SJCRH30 (cell line): Measurements from ENCODE around the gene COLGALT1. TPM values are rescaled to one million over a fixed set of nuclear protein-coding genes. Genes with fewer than 3 reads are reported as not detected.
"Not testable (repeated sequence)": the region's sequence is repeated elsewhere in the genome, so short reads cannot be mapped to it uniquely, and the experiment has no call there.

Experiments used
- DNase-seq, 2 experiments: peaks; one replicate each; pipeline ENCODE4 v3.0.0-alpha.2; 2015 to 2020
- H3K27ac ChIP-seq: fragments of 250-450 bp; sonication (Bioruptor Pico); 2 replicates; pipeline ENCODE4 v1.5.1; 2020; ENCODE audit warnings: mild to moderate bottlenecking, moderate library complexity
- H3K27me3 ChIP-seq: fragments of 250-450 bp; sonication (Bioruptor Pico); 2 replicates; pipeline ENCODE4 v1.5.1; 2020; ENCODE audit warnings: mild to moderate bottlenecking, moderate library complexity
- H3K36me3 ChIP-seq: fragments of 250-450 bp; sonication (Bioruptor Pico); 2 replicates; pipeline ENCODE4 v1.5.1; 2020; ENCODE audit warnings: mild to moderate bottlenecking, moderate library complexity
- H3K4me1 ChIP-seq: fragments of 250-450 bp; sonication (Bioruptor Pico); 2 replicates; pipeline ENCODE4 v1.5.1; 2020; ENCODE audit warnings: mild to moderate bottlenecking, moderate library complexity
- H3K4me3 ChIP-seq: fragments of 250-450 bp; sonication (Bioruptor Pico); 2 replicates; pipeline ENCODE4 v1.5.1; 2020; ENCODE audit warnings: mild to moderate bottlenecking, moderate library complexity
- H3K9me3 ChIP-seq: fragments of 250-450 bp; sonication (Bioruptor Pico); replicated peaks from 2 replicates; pipeline ENCODE4 v1.5.1; 2020; ENCODE audit warnings: mild to moderate bottlenecking, moderate library complexity
- total RNA-seq: library from RNA; depleted of rRNA; stranded (reverse); fragments of >200 nt; shearing (Covaris generic); gene quantifications from 2 replicates; pipeline ENCODE4 v1.2.3, GENCODE V29; 2014

Gene COLGALT1
- total RNA-seq, 1 experiment from 2014 or later: 117 TPM

DNA sequence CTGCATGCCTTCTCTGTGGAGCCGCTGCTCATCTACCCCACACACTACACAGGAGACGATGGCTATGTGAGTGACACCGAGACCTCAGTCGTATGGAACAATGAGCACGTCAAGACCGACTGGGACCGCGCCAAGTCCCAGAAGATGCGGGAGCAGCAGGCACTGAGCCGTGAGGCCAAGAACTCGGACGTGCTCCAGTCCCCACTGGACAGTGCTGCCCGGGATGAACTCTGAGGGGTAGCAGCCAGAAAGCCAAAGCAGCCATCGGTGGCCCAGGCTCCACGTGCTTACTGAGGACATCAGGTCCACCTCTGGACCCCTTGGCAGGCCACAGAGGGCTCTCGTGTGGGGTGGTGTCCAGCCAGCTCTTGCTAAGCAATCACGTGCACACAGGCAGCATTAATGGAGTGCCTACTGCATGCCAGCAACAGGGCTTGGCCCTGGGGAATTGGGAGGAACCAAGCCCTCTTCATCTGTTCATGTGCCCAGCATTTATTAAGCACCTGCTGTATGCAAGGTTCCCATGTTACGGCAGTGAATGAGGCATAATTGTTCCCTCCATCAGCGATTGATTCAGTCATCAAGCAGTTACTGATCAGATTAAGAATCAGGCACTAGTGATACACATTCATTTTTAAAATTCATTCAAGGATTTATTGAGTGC is 25.9 kb downstream of the COLGALT1 start:
- Histone ChIP-seq H3K36me3 (peaks cover 46% of the 10 kb centered on the region), H3K4me1 (no peaks in the 10 kb centered on the region), H3K4me3 (no peak overlapping the region), H3K27ac (no peak overlapping the region), H3K27me3 (no peaks in the 10 kb centered on the region), H3K9me3 (no peaks in the 10 kb centered on the region)
- DNase-seq: no peak

DNA sequence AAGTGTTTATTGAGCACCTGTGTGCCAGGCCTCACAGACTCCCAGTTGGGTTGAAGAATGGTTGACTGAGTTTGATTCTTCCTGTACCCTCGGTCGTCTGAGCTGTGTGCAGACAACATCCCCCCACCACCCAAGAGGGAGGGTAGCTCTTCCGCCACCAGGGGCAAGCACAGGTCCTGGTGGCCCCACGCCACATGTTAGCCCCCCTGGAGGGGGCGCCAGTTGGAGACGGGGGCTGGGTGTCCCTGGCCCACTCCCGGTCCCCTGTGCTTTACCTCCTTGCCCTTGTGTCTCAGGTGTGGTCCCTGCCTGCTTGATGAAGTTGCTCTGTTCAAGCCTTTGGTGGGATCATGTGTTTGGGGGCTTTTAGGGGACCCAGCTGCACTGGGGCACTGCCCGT is 27.2 kb downstream of the COLGALT1 start:
- Histone ChIP-seq H3K27ac (no peak overlapping the region), H3K4me3 (no peak overlapping the region), H3K27me3 (no peaks in the 10 kb centered on the region), H3K4me1 (no peaks in the 10 kb centered on the region), H3K9me3 (no peaks in the 10 kb centered on the region), H3K36me3 (peaks cover 44% of the 10 kb centered on the region)
- no peak for DNase-seq

DNA sequence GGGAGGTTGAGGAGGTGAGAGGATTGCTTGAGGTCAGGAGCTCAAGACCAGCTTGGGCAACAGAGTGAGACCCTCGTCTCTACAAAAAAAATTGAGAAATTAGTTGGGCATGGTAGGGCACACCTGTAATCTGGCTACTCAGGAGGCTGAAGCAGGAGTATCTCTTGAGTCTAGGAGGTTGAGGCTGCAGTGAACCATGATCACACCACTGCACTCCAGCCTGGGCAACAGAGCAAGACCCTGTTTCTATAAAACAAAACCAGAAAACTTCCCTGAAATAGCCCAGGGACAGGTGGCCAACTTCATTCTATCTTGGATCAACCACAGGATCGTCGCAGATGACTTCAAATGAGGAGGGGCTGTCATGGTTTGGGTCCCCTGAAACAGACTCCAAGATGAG is 28.7 kb downstream of the COLGALT1 start:
- no peaks in the 10 kb centered on the region for H3K4me1 ChIP-seq
- H3K27me3 ChIP-seq: no peaks in the 10 kb centered on the region
- H3K27ac ChIP-seq: no peak overlapping the region
- DNase-seq: no peak
- H3K9me3 ChIP-seq: no peaks in the 10 kb centered on the region
- H3K4me3 ChIP-seq: no peak overlapping the region
- peaks cover 32% of the 10 kb centered on the region for H3K36me3 ChIP-seq

DNA sequence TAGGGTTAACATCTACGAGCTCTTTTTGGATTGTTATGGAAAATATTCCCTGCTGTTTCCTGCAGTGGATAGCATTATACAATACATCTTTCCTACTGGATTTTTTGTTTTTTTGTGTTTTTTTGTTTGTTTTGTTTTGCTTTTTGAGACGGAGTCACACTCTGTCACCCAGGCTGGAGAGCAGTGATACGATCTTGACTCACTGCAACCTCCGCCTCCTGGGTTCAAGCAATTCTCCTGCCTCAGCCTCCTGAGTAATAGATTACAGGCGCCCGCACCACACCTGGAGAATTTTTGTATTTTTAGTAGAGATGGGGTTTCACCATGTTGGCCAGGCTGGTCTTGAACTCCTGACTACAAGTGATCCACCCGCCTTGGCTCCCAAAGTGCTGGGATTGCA is 29.9 kb downstream of the COLGALT1 start:
- H3K4me1 ChIP-seq, DNase-seq, H3K27me3 ChIP-seq, H3K9me3 ChIP-seq, H3K4me3 ChIP-seq, H3K27ac ChIP-seq: not testable (repeated sequence)
- H3K36me3 ChIP-seq: peaks cover 25% of the 10 kb centered on the region

DNA sequence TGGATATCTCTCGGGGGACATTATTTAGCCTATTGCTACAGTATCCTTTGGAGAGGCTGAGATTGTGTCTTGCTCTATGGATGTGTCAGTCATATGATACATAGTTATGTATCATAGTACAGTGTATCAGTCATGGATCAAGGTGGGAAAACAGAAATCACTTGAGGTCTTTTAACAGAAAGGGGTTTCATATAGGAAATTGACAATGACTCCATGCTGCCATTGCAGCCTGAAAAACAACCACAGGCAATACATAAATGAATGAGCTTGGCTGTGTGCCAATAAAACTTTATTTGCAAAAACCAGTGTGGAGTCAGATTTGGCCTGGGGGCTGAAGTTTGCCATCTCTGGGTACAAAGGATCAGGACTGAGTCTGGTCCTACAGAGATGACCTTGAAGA is 35.4 kb downstream of the COLGALT1 start:
- no peaks in the 10 kb centered on the region for H3K36me3 ChIP-seq
- H3K4me1 ChIP-seq: no peaks in the 10 kb centered on the region
- DNase-seq: no peak
- H3K27me3 ChIP-seq: peaks cover 7% of the 10 kb centered on the region; the same call in 1 of the 2 replicates
- no peaks in the 10 kb centered on the region for H3K9me3 ChIP-seq
- H3K4me3 ChIP-seq: no peak overlapping the region
- no peak overlapping the region for H3K27ac ChIP-seq

DNA sequence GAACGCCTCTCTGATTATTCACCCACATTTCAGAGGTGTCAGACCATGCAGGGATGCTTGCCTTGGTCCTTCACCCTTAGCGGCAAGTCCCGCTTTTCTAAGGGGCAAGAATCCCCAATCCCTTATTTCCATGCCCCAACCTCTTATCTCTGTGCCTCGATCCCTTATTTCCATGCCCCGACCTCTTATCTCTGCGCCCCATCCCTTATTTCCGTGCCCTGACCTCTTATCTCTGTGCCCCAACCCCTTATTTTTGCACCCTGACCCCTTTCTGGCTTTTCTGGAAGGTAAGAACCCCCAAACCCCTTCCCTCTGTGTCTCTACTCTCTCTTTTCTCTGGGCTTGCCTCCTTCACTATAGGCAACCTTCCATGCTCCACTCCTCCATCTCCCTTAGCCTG is 38.8 kb downstream of the COLGALT1 start:
- not testable (repeated sequence) for H3K27me3 ChIP-seq, H3K9me3 ChIP-seq, H3K4me3 ChIP-seq, H3K4me1 ChIP-seq, H3K27ac ChIP-seq, DNase-seq, H3K36me3 ChIP-seq

DNA sequence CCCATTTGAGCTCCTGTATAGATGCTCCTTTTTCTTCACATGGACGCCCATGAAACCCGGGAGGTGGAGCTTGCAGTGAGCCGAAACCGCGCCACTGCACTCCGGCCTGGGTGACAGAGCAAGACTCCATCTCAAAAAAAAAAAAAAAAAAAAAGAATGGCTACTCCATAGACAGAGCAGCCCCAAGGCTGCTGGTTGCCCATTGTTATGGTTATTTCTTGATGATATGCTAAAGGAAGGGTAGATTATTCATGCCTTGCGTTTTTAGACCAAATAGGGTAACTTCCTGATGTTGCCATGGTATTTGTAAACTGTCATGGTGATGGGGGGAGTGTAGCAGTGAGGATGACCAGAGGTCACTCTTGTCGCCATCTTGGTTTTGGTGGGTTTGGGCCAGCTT is 42.6 kb downstream of the COLGALT1 start:
- not testable (repeated sequence) for DNase-seq, H3K9me3 ChIP-seq, H3K27me3 ChIP-seq, H3K27ac ChIP-seq, H3K36me3 ChIP-seq, H3K4me3 ChIP-seq, H3K4me1 ChIP-seq

DNA sequence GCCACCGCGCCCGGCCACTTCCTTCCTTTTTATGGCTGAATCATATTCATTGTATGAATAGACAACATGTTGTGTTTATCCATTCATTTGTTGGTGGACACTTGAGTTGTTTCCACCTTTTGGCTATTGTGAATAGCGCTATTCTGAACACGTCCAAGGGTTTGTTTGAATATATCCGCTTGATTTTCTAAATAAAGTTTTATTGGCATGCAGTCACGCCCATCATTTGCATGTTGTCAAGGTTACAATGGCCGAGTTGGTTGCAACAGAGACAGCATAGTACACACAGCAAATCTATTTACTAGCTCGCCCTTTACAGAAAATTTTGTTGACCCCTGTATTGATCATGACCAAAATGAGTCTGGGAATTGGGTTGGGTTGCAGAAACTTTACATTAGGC is 43.5 kb downstream of the COLGALT1 start:
- H3K4me1 ChIP-seq: peaks cover 3% of the 10 kb centered on the region; the same call in 1 of the 2 replicates
- no peaks in the 10 kb centered on the region for H3K36me3 ChIP-seq
- no peak overlapping the region for H3K4me3 ChIP-seq
- no peak for DNase-seq
- no peaks in the 10 kb centered on the region for H3K9me3 ChIP-seq
- H3K27me3 ChIP-seq: 0 out of 2 replicates have a peak, but pooled peaks cover 4% of the 10 kb centered on the region
- H3K27ac ChIP-seq: no peak overlapping the region

DNA sequence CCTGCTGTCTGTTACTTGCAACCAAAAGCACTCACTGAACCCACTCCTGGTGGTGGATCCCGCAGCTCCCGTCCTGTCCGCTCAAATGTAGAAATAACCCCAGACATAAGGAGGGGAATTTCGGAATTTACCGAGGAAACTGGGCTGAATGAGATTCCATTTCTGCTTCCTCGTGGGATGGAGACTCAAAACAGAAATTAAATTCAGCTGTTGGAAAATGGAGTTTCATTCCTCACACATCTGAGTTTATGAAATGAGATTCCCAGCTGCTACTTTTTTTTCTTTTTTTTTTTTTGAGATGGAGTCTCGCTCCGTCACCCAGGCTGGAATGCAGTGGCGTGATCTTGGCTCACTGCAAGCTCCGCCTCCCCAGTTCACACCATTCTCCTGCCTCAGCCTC is 44.3 kb downstream of the COLGALT1 start:
- no peak for DNase-seq
- peaks cover 3% of the 10 kb centered on the region; the same call in 1 of the 2 replicates for H3K4me1 ChIP-seq
- H3K4me3 ChIP-seq: no peak overlapping the region
- H3K9me3 ChIP-seq: no peaks in the 10 kb centered on the region
- 0 out of 2 replicates have a peak, but pooled peaks cover 4% of the 10 kb centered on the region for H3K27me3 ChIP-seq
- H3K27ac ChIP-seq: no peak overlapping the region
- H3K36me3 ChIP-seq: no peaks in the 10 kb centered on the region

DNA sequence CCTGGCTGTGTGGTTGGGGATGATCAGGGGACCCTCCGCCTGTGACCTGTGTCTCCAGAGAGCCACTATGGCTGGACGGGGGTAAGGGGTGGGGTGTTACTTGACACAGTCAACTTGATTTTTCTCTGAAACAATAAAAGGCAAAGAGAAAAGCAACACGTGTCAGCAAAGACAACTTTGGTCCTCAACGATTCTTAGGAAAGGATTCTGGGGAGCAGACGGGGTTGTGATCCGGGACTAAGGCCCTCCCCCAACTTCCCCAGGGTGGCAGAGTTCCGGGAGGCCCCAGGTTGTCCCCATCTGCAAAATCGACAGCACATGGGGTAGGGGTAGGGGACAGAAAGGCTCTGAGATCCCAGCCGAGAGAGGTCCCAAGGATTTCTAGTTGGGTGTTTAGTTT is 46.2 kb downstream of the COLGALT1 start:
- Histone ChIP-seq H3K27me3 (0 out of 2 replicates have a peak, but pooled peaks cover 4% of the 10 kb centered on the region), H3K9me3 (no peaks in the 10 kb centered on the region), H3K36me3 (no peaks in the 10 kb centered on the region), H3K4me1 (peaks cover 3% of the 10 kb centered on the region; the same call in 1 of the 2 replicates), H3K4me3 (no peak overlapping the region), H3K27ac (no peak overlapping the region)
- no peak for DNase-seq

DNA sequence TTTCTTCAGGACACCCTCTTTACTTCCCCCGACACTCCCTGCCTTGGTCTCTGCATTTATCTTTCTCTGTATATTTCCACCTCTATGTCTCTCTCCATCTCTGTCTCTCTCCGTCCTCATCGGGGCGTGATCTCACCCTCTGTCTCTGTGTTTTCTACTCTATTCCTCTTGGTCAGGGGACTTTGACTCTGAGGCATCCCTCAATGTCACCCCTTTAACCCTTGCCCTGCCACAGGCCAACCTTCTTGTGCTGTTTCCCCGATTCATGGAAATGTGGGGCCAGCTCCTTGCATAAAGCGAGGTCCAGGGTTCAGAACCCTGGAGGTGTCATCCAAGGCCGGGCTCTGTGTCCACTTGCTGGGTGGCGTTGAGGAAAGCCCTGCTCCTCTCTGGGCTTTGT is 46.8 kb downstream of the COLGALT1 start:
- DNase-seq: no peak
- Histone ChIP-seq H3K4me1 (peaks cover 3% of the 10 kb centered on the region; the same call in 1 of the 2 replicates), H3K27ac (no peak overlapping the region), H3K4me3 (no peak overlapping the region), H3K36me3 (no peaks in the 10 kb centered on the region), H3K27me3 (0 out of 2 replicates have a peak, but pooled peaks cover 4% of the 10 kb centered on the region), H3K9me3 (no peaks in the 10 kb centered on the region)

DNA sequence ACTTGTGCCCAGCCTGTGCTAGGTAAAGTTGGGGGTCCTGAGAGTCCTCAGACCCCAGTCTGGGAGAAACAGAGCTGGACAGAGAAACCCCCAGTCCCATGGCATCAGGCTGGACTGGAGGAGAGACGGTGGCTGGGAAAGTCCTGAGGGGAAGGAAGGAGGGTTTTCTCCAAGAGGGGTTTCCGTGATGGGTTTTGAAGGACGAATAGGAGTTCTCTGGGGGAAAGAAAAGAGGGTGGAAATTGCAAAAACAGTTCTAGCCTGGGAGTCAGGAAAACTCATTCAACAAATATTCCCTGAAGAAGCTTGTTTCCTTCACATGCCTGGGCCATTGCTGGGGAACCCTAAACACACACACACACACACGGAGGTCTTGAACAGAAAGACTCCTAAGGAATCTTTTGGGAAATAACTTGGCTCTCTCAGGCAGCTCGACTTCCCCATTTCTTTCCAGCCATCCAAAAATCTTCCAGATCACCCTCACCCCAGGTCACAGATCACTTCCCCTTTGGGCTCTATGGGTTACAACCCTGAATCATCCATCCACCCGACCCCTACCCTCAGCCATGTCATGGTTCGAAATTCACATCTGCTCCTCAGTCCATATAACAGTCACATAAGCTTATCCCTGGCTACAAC is 47.5 kb downstream of the COLGALT1 start:
- Histone ChIP-seq H3K4me3 (no peak overlapping the region), H3K4me1 (peaks cover 3% of the 10 kb centered on the region; the same call in 1 of the 2 replicates), H3K9me3 (no peaks in the 10 kb centered on the region), H3K27ac (no peak overlapping the region), H3K27me3 (0 out of 2 replicates have a peak, but pooled peaks cover 4% of the 10 kb centered on the region), H3K36me3 (no peaks in the 10 kb centered on the region)
- DNase-seq: no peak

DNA sequence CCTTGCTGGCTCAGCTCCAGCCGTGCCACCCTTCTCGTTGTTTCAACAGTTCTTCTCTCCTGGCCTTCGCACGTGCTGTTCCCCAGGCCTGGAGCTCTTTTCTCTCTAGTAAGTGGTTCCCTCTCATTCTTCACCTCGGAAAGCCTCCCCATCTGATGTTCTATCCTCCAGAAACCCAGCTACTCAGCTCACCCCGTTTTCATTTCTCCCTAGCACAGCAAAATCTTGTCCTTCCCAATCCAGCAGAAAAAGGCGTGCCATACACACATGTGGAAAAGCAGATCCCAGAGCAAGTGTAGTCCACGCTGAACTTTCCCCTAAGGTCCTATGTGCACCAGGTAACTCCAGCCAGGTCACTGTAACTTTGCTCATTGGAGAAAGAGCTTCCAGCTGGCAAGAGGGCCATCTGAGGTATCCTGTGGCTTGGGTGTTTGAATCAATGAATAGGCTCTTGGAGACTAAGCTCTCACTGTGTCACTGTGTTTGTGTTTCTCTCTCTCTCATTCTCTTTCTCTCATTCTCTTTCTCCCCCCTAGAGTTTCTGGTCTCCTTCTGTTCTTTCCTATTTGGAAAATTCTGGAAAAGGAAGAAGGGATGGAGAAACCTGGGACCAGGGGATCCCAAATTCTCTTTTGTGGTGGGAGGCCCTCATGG is 49.0 kb downstream of the COLGALT1 start:
- peaks cover 3% of the 10 kb centered on the region; the same call in 1 of the 2 replicates for H3K4me1 ChIP-seq
- DNase-seq: no peak
- H3K36me3 ChIP-seq: no peaks in the 10 kb centered on the region
- H3K27me3 ChIP-seq: 0 out of 2 replicates have a peak, but pooled peaks cover 2% of the 10 kb centered on the region
- no peak overlapping the region for H3K27ac ChIP-seq
- no peaks in the 10 kb centered on the region for H3K9me3 ChIP-seq
- H3K4me3 ChIP-seq: no peak overlapping the region

DNA sequence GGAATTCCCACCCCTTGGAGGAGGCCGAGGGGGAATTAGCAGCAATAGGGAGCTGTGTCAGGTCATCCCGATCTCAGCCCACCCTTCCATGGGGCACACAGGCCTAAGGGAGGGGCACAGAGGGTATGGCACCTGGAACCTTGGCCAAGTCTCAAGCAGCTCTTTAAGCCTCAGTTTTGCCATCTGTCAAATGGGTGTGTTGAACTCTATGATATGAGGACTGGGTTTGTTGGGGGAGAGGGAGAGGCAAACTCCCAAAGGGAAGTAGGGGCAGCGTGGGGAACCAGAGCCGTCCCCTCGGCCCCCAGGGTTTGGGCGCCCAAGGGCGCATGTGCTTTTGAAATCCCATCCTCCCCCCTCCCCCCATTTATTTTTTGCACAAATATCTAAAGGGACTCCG is 49.7 kb downstream of the COLGALT1 start:
- Histone ChIP-seq H3K9me3 (no peaks in the 10 kb centered on the region), H3K4me3 (no peak overlapping the region), H3K36me3 (no peaks in the 10 kb centered on the region), H3K4me1 (no peaks in the 10 kb centered on the region), H3K27me3 (no peaks in the 10 kb centered on the region), H3K27ac (no peak overlapping the region)
- DNase-seq: no peak
